Testis (tissue), 2 donors: ENCODE results near the gene RPS3.

ENCODE experiments used
- POLR2A ChIP-seq: fragments of 450-650 bp; IDR thresholded peaks from one replicate; pipeline ENCODE4 v1.6.1; 2017; ENCODE audit warnings: antibody characterized with exemption, mild to moderate bottlenecking, moderate library complexity
- TF ChIP-seq, protein P1 (sequence below), 3 experiments: fragments of 450-650 bp in 2 of 3; fragments of 200-600 bp in 1 of 3; sonication (generic) in 1 of 3; IDR thresholded peaks; one replicate each; pipeline ENCODE4 v1.5.1; 2016 to 2019; ENCODE audit warnings: antibody characterized with exemption in 3 of 3, mild to moderate bottlenecking in 2 of 3, moderate library complexity in 1 of 3

DNA sequence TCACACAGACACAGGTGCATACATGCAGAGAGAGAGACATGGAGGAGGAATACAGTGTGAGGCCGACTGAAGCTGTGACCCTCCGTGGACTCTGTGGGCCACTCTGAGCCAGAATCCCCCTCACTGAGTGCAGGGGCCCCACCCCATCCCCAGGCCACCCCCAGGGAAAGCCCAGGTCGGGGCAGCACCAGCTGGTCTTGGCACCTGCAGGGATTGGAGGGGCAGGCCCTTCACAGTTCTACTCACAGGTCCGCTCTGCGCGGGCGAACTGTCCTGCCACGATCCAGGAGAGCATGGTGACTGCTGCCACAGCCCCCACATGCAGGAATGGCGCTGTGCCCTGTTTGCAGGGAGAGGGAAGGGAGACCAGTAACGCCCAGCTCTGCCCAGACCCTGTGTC is 50.0 kb downstream of the RPS3 start:
- TF ChIP-seq, protein P1, sequence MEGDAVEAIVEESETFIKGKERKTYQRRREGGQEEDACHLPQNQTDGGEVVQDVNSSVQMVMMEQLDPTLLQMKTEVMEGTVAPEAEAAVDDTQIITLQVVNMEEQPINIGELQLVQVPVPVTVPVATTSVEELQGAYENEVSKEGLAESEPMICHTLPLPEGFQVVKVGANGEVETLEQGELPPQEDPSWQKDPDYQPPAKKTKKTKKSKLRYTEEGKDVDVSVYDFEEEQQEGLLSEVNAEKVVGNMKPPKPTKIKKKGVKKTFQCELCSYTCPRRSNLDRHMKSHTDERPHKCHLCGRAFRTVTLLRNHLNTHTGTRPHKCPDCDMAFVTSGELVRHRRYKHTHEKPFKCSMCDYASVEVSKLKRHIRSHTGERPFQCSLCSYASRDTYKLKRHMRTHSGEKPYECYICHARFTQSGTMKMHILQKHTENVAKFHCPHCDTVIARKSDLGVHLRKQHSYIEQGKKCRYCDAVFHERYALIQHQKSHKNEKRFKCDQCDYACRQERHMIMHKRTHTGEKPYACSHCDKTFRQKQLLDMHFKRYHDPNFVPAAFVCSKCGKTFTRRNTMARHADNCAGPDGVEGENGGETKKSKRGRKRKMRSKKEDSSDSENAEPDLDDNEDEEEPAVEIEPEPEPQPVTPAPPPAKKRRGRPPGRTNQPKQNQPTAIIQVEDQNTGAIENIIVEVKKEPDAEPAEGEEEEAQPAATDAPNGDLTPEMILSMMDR (IDR thresholded peaks at IDR 0.05), result no peak
- TF ChIP-seq POLR2A, result no peak
